ENCODE results near the gene THAP12. TPM values are rescaled to one million over a fixed set of nuclear protein-coding genes. Genes with fewer than 3 reads are reported as not detected.
"Not testable (repeated sequence)": the region's sequence is repeated elsewhere in the genome, so short reads cannot be mapped to it uniquely, and the experiment has no call there.

THAP12 gene
- total RNA-seq, 6 experiments from 2014 or later = 11.5 to 15.8 (median 12.5) TPM

DNA sequence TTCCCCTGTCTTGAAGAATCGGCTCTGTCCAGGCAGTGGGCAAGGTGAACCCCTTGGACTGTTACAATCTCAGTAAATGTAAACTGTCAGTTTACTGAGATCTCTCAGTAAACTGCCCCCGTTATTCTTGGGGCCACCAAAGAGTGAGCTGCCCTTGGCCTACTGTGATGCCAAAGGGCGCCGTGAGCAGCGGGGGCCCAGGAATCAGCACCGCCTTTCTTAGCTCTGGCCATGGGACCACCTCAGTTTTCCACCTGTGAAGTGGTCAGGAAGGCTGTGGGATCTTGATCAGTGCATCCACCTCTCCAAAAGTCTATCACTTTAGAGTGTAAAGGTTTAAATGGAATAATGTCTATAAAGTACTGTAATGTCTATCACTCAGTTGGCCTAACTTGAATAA lies 57.1 kb downstream of the THAP12 start:
- intact Hi-C loops (cut with DNase I) = no loop called here
- WGBS (ENCODE audit: insufficient coverage, low coverage, low lambda C conversion rate, missing lambda C conversion rate) = 75% methylated on average over 2 of the region's 6 CpGs
- Histone ChIP-seq H3K27me3 (no peaks in the 10 kb centered on the region), H3K27ac (no peak overlapping the region), H3K4me3 (no peak overlapping the region), H3K9me3 (no peaks in the 10 kb centered on the region), H3K4me1 (no peaks in the 10 kb centered on the region), H3K36me3 (no peaks in the 10 kb centered on the region)
- no peak for TF ChIP-seq CTCF (IDR thresholded peaks at IDR 0.05)
- DNase-seq (no peak), ATAC-seq (no peak)

- H3K27me3 ChIP-seq; intact Hi-C loops (cut with DNase I); DNase-seq; H3K4me3 ChIP-seq; ATAC-seq; H3K4me1 ChIP-seq; H3K36me3 ChIP-seq; H3K27ac ChIP-seq; H3K9me3 ChIP-seq: not testable (repeated sequence)
- 80% methylated on average over 1 of the region's 2 CpGs for WGBS (ENCODE audit: insufficient coverage, low coverage, low lambda C conversion rate, missing lambda C conversion rate)
These were observed 57.6 kb downstream of the THAP12 start for GRCh38 chr11:76323375-76323774.

DNA sequence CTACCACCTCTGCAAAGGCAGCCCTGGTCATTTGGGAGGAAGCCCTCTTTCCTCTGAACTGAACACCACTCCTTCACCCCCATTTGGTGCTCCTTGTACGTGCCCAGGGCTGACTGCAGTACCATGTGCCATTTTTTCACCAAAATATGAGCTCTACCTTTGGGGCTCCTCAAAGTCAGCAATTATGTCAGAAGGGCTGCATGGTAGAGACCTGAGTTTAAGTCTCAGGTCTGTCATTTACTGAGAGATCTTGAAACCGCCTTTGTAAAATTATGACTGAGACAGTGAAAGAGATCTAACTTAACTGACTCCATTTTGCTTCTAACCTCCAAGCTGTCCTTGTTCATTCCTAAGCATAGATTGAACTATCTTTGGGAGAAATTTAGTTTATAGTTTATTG lies 58.0 kb downstream of the THAP12 start:
- DNase-seq (no peak), ATAC-seq (no peak)
- 90% methylated on average over 2 of the region's 2 CpGs for WGBS (ENCODE audit: insufficient coverage, low coverage, low lambda C conversion rate, missing lambda C conversion rate)
- Histone ChIP-seq H3K36me3 (no peaks in the 10 kb centered on the region), H3K9me3 (no peaks in the 10 kb centered on the region), H3K27me3 (no peaks in the 10 kb centered on the region), H3K4me3 (no peak overlapping the region), H3K27ac (no peak overlapping the region), H3K4me1 (no peaks in the 10 kb centered on the region)
- TF ChIP-seq CTCF (IDR thresholded peaks at IDR 0.05) = no peak
- no peak for TF ChIP-seq POLR2A (IDR thresholded peaks at IDR 0.05)
- intact Hi-C loops (cut with DNase I) = no loop called here

GRCh38 chr11:76322540-76322939 lies 58.4 kb downstream of the THAP12 start:
- intact Hi-C loops (cut with DNase I) = no loop called here
- 75% methylated on average over 5 of the region's 5 CpGs for WGBS (ENCODE audit: insufficient coverage, low coverage, low lambda C conversion rate, missing lambda C conversion rate)

More at GRCh38 chr11:76322540-76322939, 58.4 kb downstream of the THAP12 start:
- Histone ChIP-seq H3K9me3 (no peaks in the 10 kb centered on the region), H3K27me3 (no peaks in the 10 kb centered on the region), H3K36me3 (no peaks in the 10 kb centered on the region), H3K27ac (no peak overlapping the region), H3K4me3 (no peak overlapping the region), H3K4me1 (no peaks in the 10 kb centered on the region)
- no peak for TF ChIP-seq POLR2A (IDR thresholded peaks at IDR 0.05)
- no peak for TF ChIP-seq CTCF (IDR thresholded peaks at IDR 0.05)
- DNase-seq (no peak), ATAC-seq (no peak)

Measured in right lobe of liver (tissue), 6 donors.